Calu3 (cell line): Measurements from ENCODE around the gene STX4. TPM values are rescaled to one million over a fixed set of nuclear protein-coding genes. Genes with fewer than 3 reads are reported as not detected.
"Not testable (repeated sequence)": the region's sequence is repeated elsewhere in the genome, so short reads cannot be mapped to it uniquely, and the experiment has no call there.

Source experiments
- BruUV-seq: library from RNA; stranded (reverse); fragments of 400-500 nt; replicated peaks from 2 replicates; lab custom pipeline; 2021; lab: Mats Ljungman, UMichigan
- CTCF ChIA-PET: fragments of 300-600 bp; sonication (Branson Sonifier 250); formaldehyde crosslinking; loops from one replicate; lab custom pipeline; 2022; ENCODE audit warnings: antibody characterized with exemption; lab: Charles Lee
- DNase-seq: peaks from one replicate; pipeline ENCODE4 v3.0.0; 2022
- H3K27ac Mint-ChIP-seq: one replicate; pipeline ENCODE4 v1.8.0; 2022; ENCODE audit warnings: mixed read lengths; ENCODE audit not compliant: unreplicated experiment
- H3K27me3 Mint-ChIP-seq: one replicate; pipeline ENCODE4 v1.8.0; 2022; ENCODE audit warnings: mixed read lengths; ENCODE audit not compliant: unreplicated experiment
- H3K36me3 Mint-ChIP-seq: one replicate; pipeline ENCODE4 v1.8.0; 2022; ENCODE audit warnings: mild to moderate bottlenecking, moderate library complexity, mixed read lengths; ENCODE audit not compliant: insufficient read depth, unreplicated experiment
- H3K4me1 Mint-ChIP-seq: one replicate; pipeline ENCODE4 v1.8.0; 2022; ENCODE audit warnings: mild to moderate bottlenecking, low read depth, mixed read lengths; ENCODE audit not compliant: unreplicated experiment
- H3K4me3 Mint-ChIP-seq: one replicate; pipeline ENCODE4 v1.8.0; 2022; ENCODE audit warnings: mild to moderate bottlenecking, low read depth, moderate library complexity, mixed read lengths; ENCODE audit not compliant: unreplicated experiment
- H3K9me3 Mint-ChIP-seq: one replicate; pipeline ENCODE4 v1.8.0; 2022; ENCODE audit warnings: low read depth, mixed read lengths; ENCODE audit not compliant: unreplicated experiment
- CTCF ChIP-seq: fragments of 200-600 bp; IDR thresholded peaks from one replicate; pipeline ENCODE4 v1.8.0; 2022; ENCODE audit warnings: antibody characterized with exemption; ENCODE audit not compliant: unreplicated experiment
- intact Hi-C: fragments of 100-400 bp; cut with micrococcal nuclease; formaldehyde crosslinking; loops from one replicate; pipeline ENCODE4 v1.10.0; 2022; ENCODE audit not compliant: unreplicated experiment
- total RNA-seq: library from RNA; stranded (reverse); gene quantifications from 2 replicates; pipeline ENCODE4 v1.2.3, GENCODE V29; 2022

Gene STX4
- total RNA-seq, 1 experiment from 2014 or later, result 100 TPM

GRCh38 chr16:31009894-31010584 lies 23.3 kb upstream of the STX4 start:
- H3K27me3 Mint-ChIP-seq, result peaks cover 91% of the 10 kb centered on the region
- no peak overlapping the region for H3K4me3 Mint-ChIP-seq
- intact Hi-C loops, result no loop called here
- BruUV-seq, result no TSS peak
- H3K36me3 Mint-ChIP-seq, result peaks cover 4% of the 10 kb centered on the region
- no peak for DNase-seq
- TF ChIP-seq CTCF, result no peak
- peaks cover 13% of the 10 kb centered on the region for H3K4me1 Mint-ChIP-seq
- CTCF ChIA-PET, result interaction anchor here (0.6 kb wide), 1 partner anchor 44 kb away, joined by 4 read pairs; no protein-coding TSS in a partner anchor
- H3K9me3 Mint-ChIP-seq, result no peaks in the 10 kb centered on the region
- no peak overlapping the region for H3K27ac Mint-ChIP-seq

GRCh38 chr16:31010585-31011325 lies 22.6 kb upstream of the STX4 start, which contains the start of gene STX1B:
STX1B (minus strand) TSS chr16:31010638; CDS start chr16:31010396, 242 bp downstream.
- CTCF ChIA-PET, result no interaction called here
- Mint-ChIP-seq H3K4me1 (peaks cover 9% of the 10 kb centered on the region), H3K27ac (no peak within 1 kb of the TSS), H3K9me3 (no peaks in the 10 kb centered on the region), H3K36me3 (peaks cover 2% of the 10 kb centered on the region), H3K27me3 (peaks cover 83% of the 10 kb centered on the region), H3K4me3 (no peak within 1 kb of the TSS)
- intact Hi-C loops, result no loop called here
- no peak for TF ChIP-seq CTCF
- no TSS peak for BruUV-seq
- DNase-seq, result no peak

- DNase-seq, H3K9me3 Mint-ChIP-seq, intact Hi-C loops, H3K4me3 Mint-ChIP-seq, H3K27ac Mint-ChIP-seq, H3K4me1 Mint-ChIP-seq, BruUV-seq, CTCF ChIA-PET, H3K36me3 Mint-ChIP-seq: not testable (repeated sequence)
- H3K27me3 Mint-ChIP-seq, result peaks cover 73% of the 10 kb centered on the region
Observed at GRCh38 chr16:31011815-31012214, 21.5 kb upstream of the STX4 start.

GRCh38 chr16:31013292-31013691 lies 20.1 kb upstream of the STX4 start:
- CTCF ChIA-PET, BruUV-seq, DNase-seq, H3K9me3 Mint-ChIP-seq, H3K4me3 Mint-ChIP-seq, H3K36me3 Mint-ChIP-seq, intact Hi-C loops, H3K4me1 Mint-ChIP-seq, H3K27ac Mint-ChIP-seq: not testable (repeated sequence)
- H3K27me3 Mint-ChIP-seq, result peaks cover 58% of the 10 kb centered on the region

GRCh38 chr16:31016018-31016417 lies 17.3 kb upstream of the STX4 start:
- CTCF ChIA-PET, result interaction anchor here (0.7 to 2.6 kb wide), 2 partner anchors 31 to 106 kb away, joined by 5 to 8 read pairs; partner anchors contain the start of gene HSD3B7
- peak; percentile 27 for DNase-seq
- H3K27ac Mint-ChIP-seq, result no peak overlapping the region

GRCh38 chr16:31017756-31018155 lies 15.6 kb upstream of the STX4 start:
- H3K4me1 Mint-ChIP-seq, BruUV-seq, DNase-seq, intact Hi-C loops, H3K9me3 Mint-ChIP-seq, H3K36me3 Mint-ChIP-seq, H3K27ac Mint-ChIP-seq, H3K4me3 Mint-ChIP-seq: not testable (repeated sequence)
- CTCF ChIA-PET, result interaction anchor here (2.6 kb wide), 1 partner anchor 33 kb away, joined by 8 read pairs; the partner anchor contains the start of gene HSD3B7
- peaks cover 15% of the 10 kb centered on the region for H3K27me3 Mint-ChIP-seq

More at GRCh38 chr16:31016018-31016417, 17.3 kb upstream of the STX4 start:
- intact Hi-C loops, result no loop called here
- no TSS peak for BruUV-seq
- Mint-ChIP-seq H3K27me3 (peaks cover 32% of the 10 kb centered on the region), H3K4me1 (no peaks in the 10 kb centered on the region), H3K4me3 (no peak overlapping the region), H3K36me3 (no peaks in the 10 kb centered on the region), H3K9me3 (no peaks in the 10 kb centered on the region)
- no peak for TF ChIP-seq CTCF
